Astrocyte (in vitro differentiated cells and primary cell): Measurements from ENCODE around the gene SCYGR6. TPM values are rescaled to one million over a fixed set of nuclear protein-coding genes. Genes with fewer than 3 reads are reported as not detected.

ENCODE experiments used
- DNase-seq: peaks from one replicate; pipeline ENCODE4 v3.0.0-alpha.2; 2010; ENCODE audit warnings: low read depth
- FAIRE-seq: peaks from 2 replicates; lab custom pipeline; 2011; peaks lifted over from hg19 to GRCh38; lab: Jason Lieb, UNC
- H2AFZ ChIP-seq: 2 replicates; pipeline ENCODE4 v1.6.0; 2012; ENCODE audit warnings: low read depth, low read length, inconsistent platforms
- H3K27ac ChIP-seq: 2 replicates; pipeline ENCODE4 v1.5.1; 2011; ENCODE audit warnings: low read depth, low read length, inconsistent platforms
- H3K27me3 ChIP-seq: 2 replicates; pipeline ENCODE4 v1.6.0; 2011; ENCODE audit warnings: low read length, inconsistent platforms; ENCODE audit not compliant: insufficient read depth
- H3K36me3 ChIP-seq: 2 replicates; pipeline ENCODE4 v1.5.1; 2011; ENCODE audit warnings: low read length, inconsistent platforms; ENCODE audit not compliant: insufficient read depth
- H3K4me1 ChIP-seq: 2 replicates; pipeline ENCODE4 v1.5.1; 2011; ENCODE audit warnings: low read length, inconsistent platforms; ENCODE audit not compliant: insufficient read depth
- H3K4me2 ChIP-seq: 2 replicates; pipeline ENCODE4 v1.6.0; 2012; ENCODE audit warnings: low read length, inconsistent platforms
- H3K4me3 ChIP-seq: 2 replicates; pipeline ENCODE4 v1.5.1; 2011; ENCODE audit warnings: low read depth, mild to moderate bottlenecking, low read length, inconsistent platforms; ENCODE audit not compliant: insufficient read depth
- H3K79me2 ChIP-seq: 2 replicates; pipeline ENCODE4 v1.6.0; 2012; ENCODE audit warnings: mild to moderate bottlenecking, low read length, inconsistent platforms; ENCODE audit not compliant: insufficient read depth
- H3K9ac ChIP-seq: 2 replicates; pipeline ENCODE4 v1.6.0; 2012; ENCODE audit warnings: mild to moderate bottlenecking, low read length, inconsistent platforms
- H3K9me3 ChIP-seq: 2 replicates; pipeline ENCODE4 v1.5.1; 2012; ENCODE audit warnings: low read depth, mild to moderate bottlenecking, low read length, inconsistent platforms; ENCODE audit not compliant: insufficient read depth
- H4K20me1 ChIP-seq: 2 replicates; pipeline ENCODE4 v1.6.0; 2012; ENCODE audit warnings: low read length, inconsistent platforms; ENCODE audit not compliant: insufficient read depth
- H3K27ac Mint-ChIP-seq: one replicate; pipeline ENCODE4 v1.8.0; 2021; ENCODE audit warnings: mild to moderate bottlenecking, mixed read lengths; ENCODE audit not compliant: unreplicated experiment
- H3K27me3 Mint-ChIP-seq: one replicate; pipeline ENCODE4 v1.8.0; 2021; ENCODE audit warnings: low read depth, mixed read lengths; ENCODE audit not compliant: unreplicated experiment
- H3K36me3 Mint-ChIP-seq: one replicate; pipeline ENCODE4 v1.8.0; 2021; ENCODE audit warnings: low read depth, mixed read lengths; ENCODE audit not compliant: unreplicated experiment
- H3K4me1 Mint-ChIP-seq: one replicate; pipeline ENCODE4 v1.8.0; 2021; ENCODE audit warnings: low read depth, mixed read lengths; ENCODE audit not compliant: unreplicated experiment
- H3K4me3 Mint-ChIP-seq: one replicate; pipeline ENCODE4 v1.8.0; 2021; ENCODE audit warnings: mild to moderate bottlenecking, moderate library complexity, mixed read lengths; ENCODE audit not compliant: unreplicated experiment
- H3K9me3 Mint-ChIP-seq: one replicate; pipeline ENCODE4 v1.8.0; 2021; ENCODE audit warnings: mild to moderate bottlenecking, mixed read lengths; ENCODE audit not compliant: unreplicated experiment
- CTCF ChIP-seq: IDR thresholded peaks from 2 replicates; pipeline ENCODE4 v1.5.1; 2011; ENCODE audit warnings: low read depth, mild to moderate bottlenecking, inconsistent platforms, low read length, moderate library complexity; ENCODE audit not compliant: insufficient read depth
- EZH2 ChIP-seq: IDR thresholded peaks from 2 replicates; pipeline ENCODE4 v1.6.1; 2012; ENCODE audit warnings: mild to moderate bottlenecking, low read length, inconsistent platforms; ENCODE audit not compliant: insufficient read depth
- total RNA-seq: library from RNA; stranded (reverse); gene quantifications from 2 replicates; pipeline ENCODE4 v1.2.1, GENCODE V29; 2021

Gene SCYGR6
- total RNA-seq, 1 donor from 2014 or later: not detected

- no peak for FAIRE-seq
Measured at GRCh38 chr2:227703280-227703732, 21.3 kb downstream of the SCYGR6 start.

GRCh38 chr2:227701556-227701955 is 23.0 kb downstream of the SCYGR6 start:
- no peak overlapping the region for H3K27ac Mint-ChIP-seq
- TF ChIP-seq CTCF (no peak), EZH2 (no peak)

More at GRCh38 chr2:227703280-227703732, 21.3 kb downstream of the SCYGR6 start:
- H3K79me2 ChIP-seq: no peaks in the 10 kb centered on the region
- no peaks in the 10 kb centered on the region for H3K9me3 Mint-ChIP-seq
- H3K27me3 ChIP-seq: no peaks in the 10 kb centered on the region
- H3K27ac Mint-ChIP-seq: no peak overlapping the region
- no peaks in the 10 kb centered on the region for H3K9me3 ChIP-seq
- no peaks in the 10 kb centered on the region for H3K36me3 ChIP-seq
- H3K4me3 Mint-ChIP-seq: no peak overlapping the region
- H3K36me3 Mint-ChIP-seq: no peaks in the 10 kb centered on the region
- H3K4me1 ChIP-seq: no peaks in the 10 kb centered on the region
- no peaks in the 10 kb centered on the region for H4K20me1 ChIP-seq
- no peak overlapping the region for H3K27ac ChIP-seq
- H2AFZ ChIP-seq: no peak overlapping the region
- no peak overlapping the region for H3K4me2 ChIP-seq
- peaks cover 3% of the 10 kb centered on the region for H3K4me1 Mint-ChIP-seq
- DNase-seq: peak; percentile 8
- peaks cover 2% of the 10 kb centered on the region for H3K27me3 Mint-ChIP-seq
- no peak overlapping the region for H3K4me3 ChIP-seq
- H3K9ac ChIP-seq: no peak overlapping the region
- TF ChIP-seq EZH2 (no peak), CTCF (no peak)

GRCh38 chr2:227696990-227697679 is 27.4 kb downstream of the SCYGR6 start:
- Histone ChIP-seq H3K36me3 (no peaks in the 10 kb centered on the region), H3K27ac (no peak overlapping the region), H3K27me3 (no peaks in the 10 kb centered on the region), H3K4me1 (no peaks in the 10 kb centered on the region), H3K4me3 (no peak overlapping the region), H3K4me2 (no peak overlapping the region), H3K9me3 (no peaks in the 10 kb centered on the region), H4K20me1 (no peaks in the 10 kb centered on the region), H3K9ac (no peak overlapping the region), H3K79me2 (no peaks in the 10 kb centered on the region), H2AFZ (no peak overlapping the region)
- Mint-ChIP-seq H3K4me3 (no peak overlapping the region), H3K36me3 (no peaks in the 10 kb centered on the region), H3K27ac (no peak overlapping the region), H3K9me3 (peaks cover 2% of the 10 kb centered on the region), H3K4me1 (no peaks in the 10 kb centered on the region), H3K27me3 (no peaks in the 10 kb centered on the region)
- TF ChIP-seq CTCF (no peak), EZH2 (no peak)
- DNase-seq: no peak
- no peak for FAIRE-seq

More at GRCh38 chr2:227701556-227701955, 23.0 kb downstream of the SCYGR6 start:
- no peak for FAIRE-seq
- Mint-ChIP-seq H3K4me3 (no peak overlapping the region), H3K9me3 (no peaks in the 10 kb centered on the region), H3K4me1 (peaks cover 3% of the 10 kb centered on the region), H3K36me3 (no peaks in the 10 kb centered on the region), H3K27me3 (peaks cover 2% of the 10 kb centered on the region)
- Histone ChIP-seq H3K4me2 (no peak overlapping the region), H3K27me3 (no peaks in the 10 kb centered on the region), H3K9me3 (no peaks in the 10 kb centered on the region), H3K79me2 (no peaks in the 10 kb centered on the region), H4K20me1 (no peaks in the 10 kb centered on the region), H3K27ac (no peak overlapping the region), H3K4me3 (no peak overlapping the region), H2AFZ (no peak overlapping the region), H3K9ac (no peak overlapping the region), H3K4me1 (no peaks in the 10 kb centered on the region), H3K36me3 (no peaks in the 10 kb centered on the region)
- DNase-seq: no peak
